NOMO-1 treated with DMSO at 0.1 percent for 48 hours (cell line): ENCODE measurements around the gene SMIM45.
A peak's percentile ranks its signal among the peaks of the same experiment; 100 is the strongest.

Experiments used
- DNase-seq: peaks from one replicate; lab custom pipeline; 2025; ENCODE audit not compliant: unreplicated experiment; lab: John Stamatoyannopoulos, UW

The SMIM45 gene

DNA sequence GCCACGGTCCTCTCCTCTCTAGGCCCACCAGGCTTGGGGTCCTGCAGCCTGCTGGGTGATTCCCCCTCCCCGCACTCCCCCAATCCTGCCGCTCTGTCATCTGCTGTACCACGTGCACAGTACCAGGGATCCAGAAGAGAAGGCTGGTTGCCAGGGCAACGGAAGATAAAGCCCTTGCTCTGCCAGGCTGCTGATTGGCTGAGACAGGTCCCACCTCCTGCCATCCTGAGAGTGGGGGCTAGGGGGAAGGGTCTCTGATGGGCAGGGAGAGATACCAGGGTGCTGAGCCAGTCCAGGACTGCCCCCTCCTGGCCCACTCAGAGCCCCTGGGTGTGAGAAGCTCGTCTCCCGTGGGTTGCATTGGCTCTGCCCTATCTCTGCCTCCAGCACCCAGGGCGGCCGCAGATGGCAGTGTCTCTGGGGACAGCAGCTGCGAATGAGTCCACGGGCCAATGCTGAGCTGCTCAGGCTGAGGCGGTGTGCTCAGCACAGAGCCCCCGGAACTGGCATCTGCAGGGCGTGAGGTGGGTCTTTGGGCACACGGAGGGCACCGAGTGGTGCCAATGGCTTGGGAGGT is at the start of gene SMIM45:
SMIM45 (plus strand) TSS at position 253 of the 577 bp plus-strand sequence.
- no peak for DNase-seq

DNA sequence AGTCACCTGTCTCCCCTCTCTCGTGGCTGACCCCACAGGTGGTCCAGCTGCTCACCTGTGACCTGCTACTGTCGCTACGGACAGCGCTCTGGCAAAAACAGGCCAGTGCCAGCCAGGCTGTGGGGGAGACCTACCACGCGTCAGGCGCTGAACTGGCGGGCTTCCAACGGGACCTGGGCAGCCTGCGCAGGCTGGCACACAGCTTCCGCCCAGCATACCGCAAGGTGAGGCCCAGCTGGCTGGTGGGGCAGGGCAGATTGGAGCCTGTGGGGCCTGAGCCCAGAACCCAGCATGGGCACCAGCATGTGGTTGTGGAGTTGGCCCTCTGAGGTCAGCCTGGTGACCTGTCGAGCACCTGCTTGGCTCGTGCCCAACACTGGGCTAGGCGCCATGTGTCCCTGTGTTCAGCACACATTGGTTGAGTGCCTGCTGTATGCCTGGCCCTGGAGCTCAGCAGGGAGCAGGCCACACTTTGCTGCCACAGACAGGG is 49.0 kb upstream of the SMIM45 start:
- DNase-seq: no peak

DNA sequence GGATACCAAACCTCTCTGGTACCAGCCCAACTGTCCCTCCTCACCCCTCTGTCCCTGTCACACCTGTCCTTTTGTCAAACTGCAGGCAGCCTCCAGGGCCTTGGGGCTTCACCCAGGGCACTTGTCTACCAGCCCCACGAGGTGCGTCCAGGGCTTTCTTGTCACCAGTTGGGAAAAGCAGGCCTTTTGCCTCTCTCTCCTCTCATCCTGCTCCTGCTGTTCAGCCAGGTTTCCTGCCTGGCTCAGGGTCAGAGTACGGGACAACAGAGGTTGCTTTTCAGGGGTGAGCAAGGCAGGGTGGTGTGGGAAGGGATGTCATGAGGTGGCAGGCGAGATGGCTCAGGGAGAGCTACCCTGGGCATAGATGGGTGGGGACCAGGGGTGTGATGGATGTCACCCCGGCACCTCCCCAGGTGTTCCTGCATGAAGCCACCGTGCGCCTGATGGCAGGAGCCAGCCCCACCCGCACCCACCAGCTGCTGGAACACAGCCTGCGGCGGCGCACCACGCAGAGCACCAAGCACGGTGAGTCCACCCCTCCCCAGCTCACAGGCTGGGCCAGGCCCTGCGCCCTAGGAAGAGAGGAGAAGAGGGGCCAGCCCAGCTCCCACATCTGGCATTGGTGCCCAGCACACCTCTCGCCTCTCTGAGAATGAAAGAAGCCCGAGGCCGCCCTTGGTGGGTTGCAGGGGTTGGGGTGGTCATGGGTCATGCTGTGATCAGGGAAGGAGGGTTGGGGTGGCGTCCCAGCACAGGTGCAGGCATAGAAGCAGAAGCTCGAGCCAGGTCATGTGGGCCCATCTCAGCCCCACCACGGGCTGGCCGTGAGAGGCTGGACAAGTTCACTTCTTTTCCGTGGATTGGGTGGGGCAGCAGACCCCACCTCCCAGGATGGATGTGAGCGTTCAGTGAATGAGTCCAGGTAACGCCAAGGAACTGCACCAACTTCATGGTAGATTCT is 47.2 kb upstream of the SMIM45 start:
- DNase-seq: no peak

DNA sequence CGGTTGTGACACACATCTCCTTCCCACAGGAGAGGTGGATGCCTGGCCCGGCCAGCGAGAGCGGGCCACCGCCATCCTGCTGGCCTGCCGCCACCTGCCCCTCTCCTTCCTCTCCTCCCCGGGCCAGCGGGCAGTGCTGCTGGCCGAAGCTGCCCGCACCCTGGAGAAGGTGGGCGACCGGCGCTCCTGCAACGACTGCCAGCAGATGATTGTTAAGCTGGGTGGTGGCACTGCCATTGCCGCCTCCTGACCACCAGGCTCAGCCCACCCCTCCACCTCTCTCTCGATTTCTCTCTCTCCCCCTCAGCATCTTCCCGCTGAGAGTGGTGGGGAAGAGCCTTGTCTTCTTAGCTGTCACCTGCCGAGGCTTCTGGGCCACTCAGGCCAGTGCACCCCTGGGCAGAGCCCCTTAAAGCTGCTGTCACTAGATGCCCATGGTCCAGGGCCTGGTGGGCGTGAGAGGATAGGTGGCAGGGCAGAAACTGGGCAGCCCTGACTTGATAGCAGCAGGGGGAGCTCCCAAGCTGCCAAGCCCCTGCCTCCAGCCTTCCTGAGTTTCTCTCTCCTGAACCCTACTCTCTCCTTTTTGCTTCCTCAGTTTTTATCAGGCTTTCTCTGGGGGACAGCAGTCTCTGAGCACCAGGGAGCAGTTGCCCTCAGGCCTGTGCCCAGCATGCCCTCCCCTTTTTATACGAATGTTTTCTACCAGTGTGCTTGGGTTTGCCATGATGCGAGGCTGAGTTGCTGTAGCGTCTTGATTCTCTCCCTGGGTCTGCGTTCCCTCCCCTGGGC is 46.3 kb upstream of the SMIM45 start:
- no peak for DNase-seq

DNA sequence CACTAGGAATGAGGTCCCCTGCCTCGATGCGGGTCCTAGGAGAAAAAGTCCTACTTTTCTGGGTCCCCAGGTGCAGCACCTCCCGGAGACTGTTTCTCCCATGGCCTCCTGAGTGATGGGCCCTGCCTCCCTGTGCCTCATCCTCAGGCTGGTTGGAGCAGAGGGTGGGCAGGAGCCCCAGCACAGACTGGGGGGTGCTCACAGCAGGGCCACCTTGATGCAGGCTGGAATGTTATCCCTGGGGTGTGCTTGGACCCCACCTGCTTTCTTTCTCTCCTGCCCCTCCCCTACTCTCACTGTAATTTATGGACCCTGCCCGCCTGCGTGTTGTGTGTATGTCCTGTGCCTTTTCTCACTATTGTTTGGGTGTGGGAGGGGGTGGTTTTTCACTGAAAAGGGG is 45.1 kb upstream of the SMIM45 start:
- no peak for DNase-seq

- no peak for DNase-seq
These were observed 44.2 kb upstream of the SMIM45 start for GRCh38 chr22:41907436-41908401.

DNA sequence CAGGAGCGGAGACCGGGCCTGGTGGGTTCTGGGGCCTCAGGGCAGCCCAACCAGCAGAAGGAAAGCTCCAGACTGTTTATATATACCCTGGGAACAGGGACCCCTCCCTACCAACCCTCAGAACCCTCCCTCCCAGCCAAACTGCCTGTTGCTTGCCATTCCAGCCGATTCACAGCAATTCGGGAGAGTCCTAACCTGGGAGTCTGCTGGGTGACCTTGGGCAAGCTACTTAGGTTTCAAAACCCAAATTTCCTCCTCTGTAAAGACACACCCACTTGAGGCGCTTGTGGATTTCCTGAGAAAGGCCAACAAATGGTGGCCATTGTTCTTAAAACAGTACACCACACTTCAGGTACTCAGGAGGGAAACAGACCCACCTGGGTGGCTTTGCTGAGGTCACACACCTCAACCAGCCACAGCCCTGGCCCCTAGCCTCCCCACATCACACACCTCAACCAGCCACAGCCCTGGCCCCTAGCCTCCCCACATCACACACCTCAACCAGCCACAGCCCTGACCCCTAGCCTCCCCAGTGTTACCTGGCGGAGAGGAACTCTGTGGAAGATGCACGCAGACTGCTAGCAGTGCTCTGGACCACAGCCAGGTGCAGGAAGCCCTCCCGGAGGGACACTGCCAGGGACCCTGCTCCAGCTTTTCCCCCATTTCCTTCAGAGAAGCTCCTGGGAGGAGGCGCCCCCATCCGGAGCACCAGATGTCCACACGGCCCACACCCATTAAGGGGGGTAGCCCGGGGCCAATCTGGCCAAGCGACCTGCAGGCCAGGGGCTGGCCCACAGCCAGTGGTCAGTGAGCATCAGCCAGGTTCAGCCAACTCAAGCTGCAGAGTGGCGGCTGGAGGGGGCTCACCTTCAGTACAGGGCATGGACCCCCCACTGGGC is 43.3 kb upstream of the SMIM45 start:
- peak; percentile 23 for DNase-seq

DNA sequence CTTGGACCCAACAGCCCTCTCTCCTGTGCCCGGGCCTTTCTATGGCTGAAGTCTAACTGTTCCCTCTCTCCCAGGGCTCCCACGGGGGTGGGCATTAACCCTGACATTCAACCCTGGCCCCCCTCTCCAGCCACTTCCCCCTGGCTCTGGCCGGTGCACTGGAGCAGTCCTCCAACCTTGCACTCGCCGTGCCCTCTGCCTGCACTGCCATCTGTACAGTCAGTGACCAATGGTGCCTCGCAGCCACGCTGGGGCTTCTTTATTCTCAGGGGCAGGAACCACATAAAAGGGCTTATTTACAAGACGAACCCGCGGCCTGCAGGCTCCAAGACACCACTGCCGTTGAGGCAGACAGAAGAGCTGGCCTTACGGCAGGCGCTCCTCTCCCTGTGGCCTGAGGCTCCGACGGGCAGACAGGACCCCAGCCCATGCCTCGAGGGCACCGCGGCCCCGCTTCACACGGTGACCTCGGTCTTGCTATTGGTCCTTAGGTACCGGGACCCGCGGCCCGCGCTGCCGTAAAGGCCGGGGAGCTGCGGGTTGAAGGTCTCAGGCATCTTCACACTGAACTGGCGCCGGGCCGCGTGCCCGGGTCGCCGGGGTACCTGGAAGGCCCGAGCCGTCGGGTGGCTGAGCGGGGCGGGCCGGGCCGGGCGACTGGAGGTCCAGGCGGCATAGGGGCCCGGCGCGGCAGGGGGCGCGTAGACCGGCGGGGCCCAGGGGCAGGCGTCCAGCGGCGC is 42.5 kb upstream of the SMIM45 start:
- no peak for DNase-seq

- no peak for DNase-seq
These were observed 41.6 kb upstream of the SMIM45 start for GRCh38 chr22:41910050-41911000.

DNA sequence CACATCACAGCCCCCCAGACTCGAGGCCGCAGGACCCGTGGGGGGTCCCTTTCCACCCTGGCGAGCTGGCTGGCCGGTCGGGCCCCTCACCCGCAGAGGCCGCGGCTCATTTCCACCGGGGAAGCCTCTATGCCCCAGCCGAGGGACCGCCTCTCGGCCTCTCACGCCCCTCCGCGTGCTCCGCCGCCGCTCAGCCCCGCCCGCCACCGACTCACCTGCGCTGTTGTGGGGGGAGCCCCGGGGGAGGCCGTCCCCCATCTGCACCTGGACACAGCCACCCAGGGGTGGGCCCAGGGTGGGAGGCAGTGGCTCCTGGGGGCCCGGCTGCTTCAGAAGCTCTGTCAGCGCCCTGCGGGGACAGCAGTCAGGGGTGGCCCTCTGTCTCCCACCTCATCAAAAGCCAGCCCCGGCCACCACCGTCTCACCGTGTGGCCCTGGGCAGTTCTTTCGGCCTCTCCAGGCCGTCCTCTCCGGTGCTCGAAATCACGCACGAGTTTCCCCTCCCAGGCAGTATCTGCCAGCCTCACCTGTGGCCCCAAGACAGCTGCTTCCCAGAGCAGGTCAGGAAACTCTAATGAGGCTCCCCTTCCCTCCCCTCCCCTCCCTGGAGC is 40.8 kb upstream of the SMIM45 start:
- no peak for DNase-seq

GRCh38 chr22:41912338-41913039 is 39.5 kb upstream of the SMIM45 start:
- no peak for DNase-seq

DNA sequence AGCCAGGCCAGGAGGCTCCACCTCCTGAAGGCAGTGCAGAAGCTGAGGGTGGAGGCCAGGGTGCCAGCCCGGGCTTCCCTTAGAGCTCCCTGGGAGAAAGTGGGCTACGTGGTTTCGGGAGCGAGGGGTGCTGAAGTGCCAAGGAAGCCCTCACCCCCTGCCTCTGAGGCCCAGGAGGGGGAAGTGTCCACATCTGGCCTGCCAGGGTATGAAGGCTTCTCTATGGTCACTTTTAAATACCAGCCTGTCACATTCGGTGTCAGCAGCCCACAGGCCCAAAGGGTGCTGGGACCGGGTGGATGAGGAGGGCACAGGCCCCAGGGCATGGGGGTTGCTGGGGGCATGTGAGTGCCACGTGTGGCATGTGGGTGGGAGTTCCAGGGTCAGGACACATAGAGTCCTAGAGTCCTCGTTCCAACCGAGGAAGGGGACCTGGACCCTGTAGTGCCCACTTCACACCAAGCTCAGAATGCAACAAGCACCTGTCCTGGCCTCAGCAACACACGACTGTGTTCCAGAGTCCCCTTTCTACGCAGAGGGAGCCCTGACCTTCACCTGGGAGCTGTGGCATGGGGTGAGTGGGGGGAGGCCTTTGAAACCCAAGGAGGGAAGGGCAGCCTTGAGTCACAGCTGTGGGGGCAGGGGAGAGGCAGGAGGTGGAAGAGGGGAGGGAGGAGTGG is 38.8 kb upstream of the SMIM45 start:
- DNase-seq: no peak

DNA sequence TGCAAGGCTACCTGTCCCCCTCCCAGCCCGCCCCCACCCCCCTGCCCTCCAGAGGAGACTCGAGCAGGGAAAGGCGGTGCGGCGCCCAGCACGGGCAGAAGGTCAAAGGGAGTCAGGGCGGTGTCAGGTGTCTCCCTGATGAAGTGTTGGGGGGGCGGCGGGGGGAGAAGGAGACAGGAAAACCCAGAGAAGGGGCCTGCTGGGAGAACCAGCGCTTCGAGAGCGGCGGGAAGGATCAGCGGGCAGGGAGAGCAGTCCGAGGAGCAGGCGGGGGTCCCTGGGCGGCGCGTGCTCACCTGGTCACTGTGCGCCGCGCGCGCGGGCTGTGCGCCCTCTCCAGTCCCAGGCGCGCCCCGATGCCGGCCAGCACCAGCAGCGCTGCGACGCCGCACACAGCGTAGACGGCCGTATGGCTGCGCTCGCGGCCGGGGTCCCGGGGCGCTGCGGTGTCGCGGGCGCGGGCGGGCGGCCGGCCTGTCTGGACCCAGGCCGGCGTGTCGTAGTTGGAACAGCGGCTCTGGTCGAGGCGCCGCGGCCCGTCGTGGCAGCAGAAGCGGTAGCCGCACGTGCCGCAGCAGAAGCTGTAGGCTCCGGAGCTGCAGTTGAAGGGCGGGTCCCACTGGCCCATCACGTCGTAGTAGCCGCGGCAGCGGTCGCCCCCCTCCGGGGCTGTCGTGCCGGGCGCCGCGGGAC is 38.0 kb upstream of the SMIM45 start:
- DNase-seq: no peak

DNA sequence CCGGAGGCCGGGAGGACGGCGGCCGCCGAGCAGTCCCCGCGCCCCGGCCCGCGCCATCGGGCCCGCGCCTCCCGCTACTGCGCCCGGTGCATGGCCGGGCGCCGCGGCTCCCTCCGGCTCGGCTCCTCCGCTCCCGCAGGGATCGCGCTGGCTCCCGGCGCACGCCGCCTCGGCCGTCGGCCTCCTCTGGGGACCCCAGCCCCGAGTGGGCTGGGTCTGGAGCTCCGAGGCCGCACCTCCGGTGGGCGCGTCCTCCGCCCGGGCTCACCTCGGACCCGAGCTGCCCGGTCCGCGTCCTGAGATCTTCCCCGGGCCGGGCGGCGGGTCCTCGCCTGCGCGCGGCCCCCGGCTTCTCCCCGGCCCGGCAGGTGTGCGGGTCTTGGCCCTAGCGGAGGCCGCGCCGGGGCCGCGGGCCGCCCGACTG is 37.3 kb upstream of the SMIM45 start:
- no peak for DNase-seq

DNA sequence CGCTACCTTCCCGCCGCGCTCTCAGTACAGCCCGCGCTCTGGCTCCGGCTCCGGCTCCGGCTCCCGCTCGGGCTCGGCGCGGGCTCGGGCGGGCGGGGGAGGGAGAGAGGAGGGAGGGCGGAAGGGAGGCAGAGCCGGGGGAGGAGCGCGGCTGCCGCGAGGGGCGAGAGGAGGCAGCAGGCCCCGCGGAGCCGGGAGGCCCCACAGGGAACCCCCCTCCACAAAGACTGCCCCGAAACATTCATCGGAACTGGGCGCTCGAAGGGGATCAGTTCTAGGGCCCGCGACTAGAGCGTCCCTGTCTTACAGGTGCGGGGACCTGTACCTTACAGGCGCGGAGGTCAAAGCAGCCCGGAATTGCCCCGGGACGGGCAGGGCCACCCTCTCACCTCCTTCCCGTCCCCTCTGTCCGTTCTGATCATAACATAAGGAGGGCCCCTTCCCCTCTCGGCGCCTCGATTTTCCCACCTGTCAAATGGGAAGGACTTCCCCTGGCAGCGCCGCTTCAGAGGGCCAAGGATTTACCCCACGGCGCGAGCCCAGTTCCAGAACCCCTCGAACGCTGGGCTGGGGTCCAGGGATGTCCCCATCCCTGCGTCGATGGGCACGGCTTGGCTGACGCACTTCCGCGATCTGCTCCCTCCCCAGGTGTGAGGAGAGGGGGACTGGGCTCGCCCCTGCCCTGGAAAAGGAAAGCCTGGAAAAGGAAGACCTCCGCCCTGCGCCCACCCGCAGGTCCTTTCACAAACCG is 36.7 kb upstream of the SMIM45 start, which contains the start of gene SHISA8:
SHISA8 (minus strand) TSS at position 40 of the 751 bp plus-strand sequence. CDS start 407 bp downstream, outside the sequence.
- DNase-seq: no peak
